ENCODE measurements around the gene HOXA3.

HOXA3 gene

DNA sequence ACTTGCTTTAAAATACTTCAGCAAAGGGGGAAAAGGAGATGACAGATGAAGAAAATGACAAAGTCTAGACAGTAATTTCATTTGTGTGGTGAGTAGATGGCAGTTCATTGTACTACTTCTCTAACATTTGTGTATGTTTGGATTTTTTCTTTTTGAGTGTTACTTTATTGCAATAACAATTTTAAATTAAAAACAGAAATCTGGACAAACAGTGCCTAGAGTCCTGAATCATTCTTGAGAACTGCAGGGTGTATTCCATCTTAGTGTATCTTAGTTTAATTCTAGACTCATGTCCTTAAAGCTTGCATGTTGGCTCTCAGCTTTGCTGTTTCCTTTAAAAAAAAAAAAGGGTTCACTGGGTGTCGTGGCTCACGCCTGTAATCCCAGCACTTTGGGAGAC is 87.7 kb downstream of the HOXA3 start:
- H3K4me2 ChIP-seq = peak overlapping the region in 7 of 11 experiments; percentile 0 to 45 (median 24); a peak in 8 of 22 replicates
- peaks cover 0 to 29% (median 11%) of the 10 kb centered on the region in 10 experiments; a peak in 11 of 20 replicates for H3K4me1 ChIP-seq
- H3K27me3 ChIP-seq = no peaks in the 10 kb centered on the region
- H3K9ac ChIP-seq = no peak overlapping the region
- 0 out of 22 replicates have a peak overlapping the region, but pooled peaks of 1 of the 11 experiments have one; percentile 26 for H3K27ac ChIP-seq
- no peak for TF ChIP-seq Cebpa-rat (IDR thresholded peaks at IDR 0.05)
- no peak overlapping the region for H3K4me3 ChIP-seq
- peaks cover 0 to 14% (median 0%) of the 10 kb centered on the region in 11 experiments; a peak in 1 of 22 replicates for H3K9me3 ChIP-seq (replicated peaks in 1 of 11)
- H4K20me1 ChIP-seq = no peaks in the 10 kb centered on the region
- H3K36me3 ChIP-seq = no peaks in the 10 kb centered on the region

DNA sequence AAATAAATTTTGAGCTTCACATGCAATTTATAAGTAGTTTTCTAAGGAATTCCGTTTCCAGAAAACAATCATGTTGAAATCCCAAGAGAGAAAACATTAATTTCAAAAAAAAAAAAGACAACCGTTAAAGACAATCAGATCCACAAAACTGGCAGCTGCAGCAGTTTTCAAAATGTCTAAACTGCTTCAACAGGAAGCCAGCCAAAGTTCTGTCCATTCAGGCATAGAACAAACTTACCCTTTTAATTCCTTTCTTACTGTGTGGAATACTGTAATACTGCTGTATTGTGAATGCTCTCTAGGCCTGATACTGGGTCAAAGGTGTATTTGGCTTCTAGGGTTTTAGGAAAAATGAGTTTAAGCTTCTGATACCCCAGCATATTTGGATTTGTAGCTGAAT is 88.2 kb downstream of the HOXA3 start:
- peaks cover 0 to 14% (median 0%) of the 10 kb centered on the region in 11 experiments; a peak in 1 of 22 replicates for H3K9me3 ChIP-seq (replicated peaks in 1 of 11)
- TF ChIP-seq Cebpa-rat (IDR thresholded peaks at IDR 0.05) = no peak
- peaks cover 0 to 29% (median 11%) of the 10 kb centered on the region in 10 experiments; a peak in 11 of 20 replicates for H3K4me1 ChIP-seq
- no peaks in the 10 kb centered on the region for H3K27me3 ChIP-seq
- H3K4me2 ChIP-seq = peak overlapping the region in 7 of 11 experiments; percentile 0 to 45 (median 24); a peak in 8 of 22 replicates
- H3K36me3 ChIP-seq = no peaks in the 10 kb centered on the region
- H4K20me1 ChIP-seq = no peaks in the 10 kb centered on the region
- H3K9ac ChIP-seq = no peak overlapping the region
- no peak overlapping the region for H3K4me3 ChIP-seq
- 0 out of 22 replicates have a peak overlapping the region, but pooled peaks of 1 of the 11 experiments have one; percentile 26 for H3K27ac ChIP-seq

DNA sequence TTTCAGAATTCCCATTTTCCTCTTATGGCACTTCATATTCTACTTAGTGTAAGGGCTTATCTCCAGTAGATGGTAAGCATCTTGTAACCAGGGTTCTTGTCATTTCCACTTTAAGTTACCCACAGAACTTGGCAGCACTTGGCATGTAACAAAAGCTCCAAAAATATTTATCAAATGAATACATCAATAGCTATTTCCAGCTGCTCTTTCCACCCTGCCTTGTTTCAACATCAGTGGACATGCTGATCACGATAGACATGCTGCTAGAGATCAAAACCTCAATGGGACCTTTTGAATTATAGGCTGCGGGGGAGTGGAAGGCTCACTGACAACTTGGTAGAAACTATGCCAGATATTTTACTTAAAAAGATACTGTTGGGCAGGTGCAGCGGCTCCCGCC is 89.4 kb downstream of the HOXA3 start:
- H3K36me3 ChIP-seq = no peaks in the 10 kb centered on the region
- H3K4me2 ChIP-seq = no peak overlapping the region
- H3K4me1 ChIP-seq = peaks cover 0 to 29% (median 11%) of the 10 kb centered on the region in 10 experiments; a peak in 11 of 20 replicates
- no peak overlapping the region for H3K9ac ChIP-seq
- H4K20me1 ChIP-seq = no peaks in the 10 kb centered on the region
- no peak overlapping the region for H3K27ac ChIP-seq
- TF ChIP-seq Cebpa-rat (IDR thresholded peaks at IDR 0.05) = no peak
- peaks cover 0 to 14% (median 0%) of the 10 kb centered on the region in 11 experiments; a peak in 1 of 22 replicates for H3K9me3 ChIP-seq (replicated peaks in 1 of 11)
- no peak overlapping the region for H3K4me3 ChIP-seq
- H3K27me3 ChIP-seq = no peaks in the 10 kb centered on the region

Data from BLaER1 treated with 17β-estradiol and CSF1 and Interleukin-3, amounts not matched to agents 10 nM and 100 nM (cell line).